Activated T-cell treated with anti-CD3 and anti-CD28 coated beads, Interleukin-2, amount 50 U/mL, for 72 hours (primary cell): ENCODE data around the gene OSBPL1A. TPM values are rescaled to one million over a fixed set of nuclear protein-coding genes. Genes with fewer than 3 reads are reported as not detected.

Experiments
- ATAC-seq, 2 donors: fragments of 150-1000 bp; cut with Tn5 transposase; replicated peaks in 1 of 2; 2 replicates each; pipeline ENCODE4 v1.10.0; 2021; ENCODE audit warnings: moderate library complexity in 2 of 2, mild to moderate bottlenecking in 1 of 2
- DNase-seq, 2 donors: peaks; one replicate each; pipeline ENCODE4 v3.0.0; 2021 to 2022; ENCODE audit warnings: mixed read lengths in 1 of 2
- H3K27ac Mint-ChIP-seq: one replicate; pipeline ENCODE4 v1.8.0; 2022; ENCODE audit warnings: mild to moderate bottlenecking, moderate library complexity, mixed read lengths
- H3K27me3 Mint-ChIP-seq: one replicate; pipeline ENCODE4 v1.8.0; 2022; ENCODE audit warnings: low read depth, mixed read lengths
- H3K36me3 Mint-ChIP-seq, 2 donors: one replicate each; pipeline ENCODE4 v1.8.0; 2022; ENCODE audit warnings: mixed read lengths in 2 of 2, mild to moderate bottlenecking in 1 of 2; ENCODE audit not compliant: insufficient read depth in 2 of 2
- H3K4me1 Mint-ChIP-seq: one replicate; pipeline ENCODE4 v1.8.0; 2022; ENCODE audit warnings: low read depth, mixed read lengths
- H3K4me3 Mint-ChIP-seq, 2 donors: one replicate each; pipeline ENCODE4 v1.8.0; 2022; ENCODE audit warnings: mild to moderate bottlenecking in 2 of 2, mixed read lengths in 2 of 2, moderate library complexity in 2 of 2
- H3K9me3 Mint-ChIP-seq, 2 donors: one replicate each; pipeline ENCODE4 v1.8.0; 2022; ENCODE audit warnings: mixed read lengths in 2 of 2
- total RNA-seq, 2 donors: library from RNA; stranded (reverse); gene quantifications; one replicate each; pipeline ENCODE4 v1.2.3, GENCODE V29; 2022

OSBPL1A gene
- total RNA-seq, 2 donors from 2014 or later: 1.5 to 2.4 TPM

GRCh38 chr18:24417480-24417879 is 19.9 kb upstream of the OSBPL1A start:
- no peak overlapping the region for H3K4me3 Mint-ChIP-seq
- H3K27ac Mint-ChIP-seq: no peak overlapping the region
- peaks cover 65% of the 10 kb centered on the region for H3K27me3 Mint-ChIP-seq
- H3K4me1 Mint-ChIP-seq: peaks cover 30% of the 10 kb centered on the region
- ATAC-seq (no peak), DNase-seq (no peak)
- H3K9me3 Mint-ChIP-seq: peaks cover 5 to 6% of the 10 kb centered on the region in 2 donors
- peaks cover 7 to 9% of the 10 kb centered on the region in 2 donors for H3K36me3 Mint-ChIP-seq

GRCh38 chr18:24414349-24415003 is 16.9 kb upstream of the OSBPL1A start:
- peaks cover 36% of the 10 kb centered on the region for H3K4me1 Mint-ChIP-seq
- no peak overlapping the region for H3K27ac Mint-ChIP-seq
- DNase-seq (peak; percentile 31 to 55), ATAC-seq (peak; percentile 88 to 90)
- no peak overlapping the region for H3K4me3 Mint-ChIP-seq
- H3K36me3 Mint-ChIP-seq: peaks cover 11 to 13% of the 10 kb centered on the region in 2 donors
- H3K9me3 Mint-ChIP-seq: peaks cover 5 to 6% of the 10 kb centered on the region in 2 donors
- peaks cover 46% of the 10 kb centered on the region for H3K27me3 Mint-ChIP-seq

- no peak overlapping the region for H3K4me3 Mint-ChIP-seq
- peaks cover 13% of the 10 kb centered on the region in 2 donors for H3K36me3 Mint-ChIP-seq
- DNase-seq: no peak
- H3K27me3 Mint-ChIP-seq: peaks cover 46% of the 10 kb centered on the region
- no peak for ATAC-seq
- H3K4me1 Mint-ChIP-seq: peaks cover 36% of the 10 kb centered on the region
- H3K27ac Mint-ChIP-seq: no peak overlapping the region
- H3K9me3 Mint-ChIP-seq: peaks cover 5 to 6% of the 10 kb centered on the region in 2 donors
Observed at GRCh38 chr18:24413148-24413547, 15.5 kb upstream of the OSBPL1A start.

- ATAC-seq (no peak), DNase-seq (no peak)
- Mint-ChIP-seq H3K9me3 (peaks cover 5 to 8% of the 10 kb centered on the region in 2 donors), H3K27me3 (peaks cover 63% of the 10 kb centered on the region), H3K4me3 (no peak overlapping the region), H3K27ac (no peak overlapping the region), H3K36me3 (peaks cover 13% of the 10 kb centered on the region in 2 donors), H3K4me1 (peaks cover 17% of the 10 kb centered on the region)
Observed at GRCh38 chr18:24408496-24408895, 10.9 kb upstream of the OSBPL1A start.

- H3K27ac Mint-ChIP-seq: no peak overlapping the region
- DNase-seq (no peak), ATAC-seq (no peak)
- no peak overlapping the region for H3K4me3 Mint-ChIP-seq
- peaks cover 65% of the 10 kb centered on the region for H3K27me3 Mint-ChIP-seq
- peaks cover 10% of the 10 kb centered on the region for H3K4me1 Mint-ChIP-seq
- H3K36me3 Mint-ChIP-seq: peaks cover 0 to 2% of the 10 kb centered on the region in 2 donors
- peaks cover 0 to 2% of the 10 kb centered on the region in 2 donors for H3K9me3 Mint-ChIP-seq
Observed at GRCh38 chr18:24404591-24404990, 7.0 kb upstream of the OSBPL1A start.

GRCh38 chr18:24403076-24403475 is 5.5 kb upstream of the OSBPL1A start:
- peaks cover 52% of the 10 kb centered on the region for H3K27me3 Mint-ChIP-seq
- peaks cover 14% of the 10 kb centered on the region for H3K4me1 Mint-ChIP-seq
- H3K27ac Mint-ChIP-seq: no peak overlapping the region
- DNase-seq: no peak
- no peak for ATAC-seq
- H3K4me3 Mint-ChIP-seq: no peak overlapping the region
- H3K36me3 Mint-ChIP-seq: no peaks in the 10 kb centered on the region
- peaks cover 0 to 2% of the 10 kb centered on the region in 2 donors for H3K9me3 Mint-ChIP-seq

- H3K4me3 Mint-ChIP-seq: no peak overlapping the region
- no peak overlapping the region for H3K27ac Mint-ChIP-seq
- peaks cover 0 to 2% of the 10 kb centered on the region in 2 donors for H3K9me3 Mint-ChIP-seq
- peaks cover 44% of the 10 kb centered on the region for H3K27me3 Mint-ChIP-seq
- ATAC-seq (no peak), DNase-seq (peak in 1 of 2 donors; percentile 12)
- no peaks in the 10 kb centered on the region for H3K36me3 Mint-ChIP-seq
- peaks cover 17% of the 10 kb centered on the region for H3K4me1 Mint-ChIP-seq
Observed at GRCh38 chr18:24402209-24402785, 4.7 kb upstream of the OSBPL1A start.

- H3K27me3 Mint-ChIP-seq: peaks cover 28% of the 10 kb centered on the region
- H3K4me1 Mint-ChIP-seq: peaks cover 24% of the 10 kb centered on the region
- H3K9me3 Mint-ChIP-seq: no peaks in the 10 kb centered on the region
- no peak overlapping the region for H3K27ac Mint-ChIP-seq
- DNase-seq (no peak), ATAC-seq (no peak)
- no peak overlapping the region for H3K4me3 Mint-ChIP-seq
- H3K36me3 Mint-ChIP-seq: no peaks in the 10 kb centered on the region
Observed at GRCh38 chr18:24400587-24400986, 3.0 kb upstream of the OSBPL1A start.

GRCh38 chr18:24398540-24398939 is 916 bp upstream of the OSBPL1A start:
- Mint-ChIP-seq H3K27ac (no peak overlapping the region), H3K4me1 (peaks cover 36% of the 10 kb centered on the region), H3K4me3 (peak overlapping the region; percentile 82 to 88), H3K27me3 (peaks cover 12% of the 10 kb centered on the region), H3K36me3 (no peaks in the 10 kb centered on the region), H3K9me3 (no peaks in the 10 kb centered on the region)
- ATAC-seq (no peak), DNase-seq (no peak)

GRCh38 chr18:24397131-24397693 is 412 bp downstream of the OSBPL1A start:
- peak overlapping the region; percentile 82 to 88 for H3K4me3 Mint-ChIP-seq
- DNase-seq (peak in 1 of 2 donors; percentile 28), ATAC-seq (peak; percentile 54 to 61)
- peaks cover 36% of the 10 kb centered on the region for H3K4me1 Mint-ChIP-seq
- H3K27me3 Mint-ChIP-seq: peaks cover 3% of the 10 kb centered on the region
- no peaks in the 10 kb centered on the region for H3K9me3 Mint-ChIP-seq
- no peaks in the 10 kb centered on the region for H3K36me3 Mint-ChIP-seq
- H3K27ac Mint-ChIP-seq: no peak overlapping the region

- DNase-seq (no peak), ATAC-seq (no peak)
- Mint-ChIP-seq H3K4me1 (peaks cover 36% of the 10 kb centered on the region), H3K36me3 (no peaks in the 10 kb centered on the region), H3K27me3 (no peaks in the 10 kb centered on the region), H3K9me3 (no peaks in the 10 kb centered on the region), H3K4me3 (peak overlapping the region in 1 of 2 donors; percentile 36), H3K27ac (no peak overlapping the region)
Observed at GRCh38 chr18:24396082-24396633, 1.5 kb downstream of the OSBPL1A start.

- Mint-ChIP-seq H3K9me3 (no peaks in the 10 kb centered on the region), H3K27me3 (no peaks in the 10 kb centered on the region), H3K4me3 (peak overlapping the region in 1 of 2 donors; percentile 29), H3K4me1 (peaks cover 26% of the 10 kb centered on the region), H3K27ac (no peak overlapping the region), H3K36me3 (no peaks in the 10 kb centered on the region)
- ATAC-seq (no peak), DNase-seq (no peak)
Observed at GRCh38 chr18:24395049-24395795, 2.4 kb downstream of the OSBPL1A start.

- H3K27ac Mint-ChIP-seq: no peak overlapping the region
- H3K4me3 Mint-ChIP-seq: no peak overlapping the region
- no peak for ATAC-seq
- H3K36me3 Mint-ChIP-seq: peaks cover 0 to 1% of the 10 kb centered on the region in 2 donors
- peaks cover 9% of the 10 kb centered on the region for H3K27me3 Mint-ChIP-seq
- no peaks in the 10 kb centered on the region for H3K4me1 Mint-ChIP-seq
- DNase-seq: no peak
- H3K9me3 Mint-ChIP-seq: peaks cover 0 to 1% of the 10 kb centered on the region in 2 donors
Observed at GRCh38 chr18:24388957-24389356, 8.7 kb downstream of the OSBPL1A start.
